Left ventricle myocardium inferior (tissue), 1 donor: ENCODE data around the gene VSIG2. TPM values are rescaled to one million over a fixed set of nuclear protein-coding genes. Genes with fewer than 3 reads are reported as not detected.

Experiments
- DNase-seq: peaks from one replicate; pipeline ENCODE4 v3.0.0-alpha.2; 2020
- H3K27ac ChIP-seq: fragments of 200-600 bp; replicated peaks from 2 replicates; pipeline ENCODE4 v1.8.0; 2021
- H3K27me3 ChIP-seq: fragments of 200-600 bp; 2 replicates; pipeline ENCODE4 v1.8.0; 2021; ENCODE audit warnings: low read depth
- H3K36me3 ChIP-seq: fragments of 200-600 bp; 2 replicates; pipeline ENCODE4 v1.8.0; 2021
- H3K4me1 ChIP-seq: fragments of 200-600 bp; 2 replicates; pipeline ENCODE4 v1.8.0; 2021
- H3K4me3 ChIP-seq: fragments of 200-600 bp; 2 replicates; pipeline ENCODE4 v1.8.0; 2021; ENCODE audit warnings: mild to moderate bottlenecking, moderate library complexity
- H3K9me3 ChIP-seq: fragments of 200-600 bp; replicated peaks from 2 replicates; pipeline ENCODE4 v1.8.0; 2021
- intact Hi-C: fragments of 100-400 bp; cut with micrococcal nuclease; formaldehyde crosslinking; loops from one replicate; pipeline ENCODE4 v1.11.0; 2022
- total RNA-seq: library from RNA; stranded (reverse); fragmentation: NEBNext Ultra II Directional; extraction: Animal tissue kit (Norgen Biotek cat#: 25700); gene quantifications from one replicate; pipeline ENCODE4 v1.2.1, GENCODE V29; 2021
- TF ChIP-seq, protein P1 (sequence below): fragments of 200-600 bp; IDR thresholded peaks from 2 replicates; pipeline ENCODE4 v1.8.0; 2021; ENCODE audit warnings: antibody characterized with exemption, mild to moderate bottlenecking, borderline replicate concordance
- donor health status: DM: no; HTN: yes; CAD: no; lungs with severe emphysema.

VSIG2 gene
- total RNA-seq, 1 donor from 2014 or later, result 1.2 TPM

GRCh38 chr11:124752471-124753102 is 532 bp upstream of the VSIG2 start:
- Histone ChIP-seq H3K4me1 (peaks cover 99% of the 10 kb centered on the region), H3K9me3 (no peaks in the 10 kb centered on the region), H3K27ac (peak overlapping the region; percentile 28), H3K27me3 (peaks cover 88% of the 10 kb centered on the region), H3K36me3 (peaks cover 20% of the 10 kb centered on the region), H3K4me3 (no peak overlapping the region)
- DNase-seq, result no peak
- intact Hi-C loops, result no loop called here
- TF ChIP-seq, protein P1, sequence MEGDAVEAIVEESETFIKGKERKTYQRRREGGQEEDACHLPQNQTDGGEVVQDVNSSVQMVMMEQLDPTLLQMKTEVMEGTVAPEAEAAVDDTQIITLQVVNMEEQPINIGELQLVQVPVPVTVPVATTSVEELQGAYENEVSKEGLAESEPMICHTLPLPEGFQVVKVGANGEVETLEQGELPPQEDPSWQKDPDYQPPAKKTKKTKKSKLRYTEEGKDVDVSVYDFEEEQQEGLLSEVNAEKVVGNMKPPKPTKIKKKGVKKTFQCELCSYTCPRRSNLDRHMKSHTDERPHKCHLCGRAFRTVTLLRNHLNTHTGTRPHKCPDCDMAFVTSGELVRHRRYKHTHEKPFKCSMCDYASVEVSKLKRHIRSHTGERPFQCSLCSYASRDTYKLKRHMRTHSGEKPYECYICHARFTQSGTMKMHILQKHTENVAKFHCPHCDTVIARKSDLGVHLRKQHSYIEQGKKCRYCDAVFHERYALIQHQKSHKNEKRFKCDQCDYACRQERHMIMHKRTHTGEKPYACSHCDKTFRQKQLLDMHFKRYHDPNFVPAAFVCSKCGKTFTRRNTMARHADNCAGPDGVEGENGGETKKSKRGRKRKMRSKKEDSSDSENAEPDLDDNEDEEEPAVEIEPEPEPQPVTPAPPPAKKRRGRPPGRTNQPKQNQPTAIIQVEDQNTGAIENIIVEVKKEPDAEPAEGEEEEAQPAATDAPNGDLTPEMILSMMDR, result no peak

DNA sequence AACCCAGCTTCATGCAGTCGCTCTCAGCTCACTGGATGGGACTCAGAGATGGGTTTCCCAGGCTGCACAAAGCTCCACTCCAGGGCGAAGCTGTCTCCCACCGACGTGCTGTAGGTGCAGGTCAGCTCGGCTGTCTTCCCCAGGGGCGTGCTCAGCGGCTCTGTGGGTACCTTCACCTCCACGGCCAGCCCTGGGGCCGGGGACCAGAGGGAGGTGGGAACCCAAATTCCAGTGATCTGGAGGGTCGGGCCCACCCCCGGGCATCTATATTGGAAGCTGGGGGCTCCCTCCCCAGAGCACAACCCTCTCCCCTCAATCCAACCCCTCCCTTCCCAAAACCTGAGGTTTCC is 689 bp downstream of the VSIG2 start:
- no peak for DNase-seq
- Histone ChIP-seq H3K27ac (no peak overlapping the region), H3K27me3 (peaks cover 88% of the 10 kb centered on the region), H3K9me3 (no peaks in the 10 kb centered on the region), H3K4me3 (no peak overlapping the region), H3K4me1 (peaks cover 99% of the 10 kb centered on the region), H3K36me3 (peaks cover 20% of the 10 kb centered on the region)
- intact Hi-C loops, result no loop called here
- TF ChIP-seq, protein P1, result no peak

- H3K4me1 ChIP-seq, result peaks cover 95% of the 10 kb centered on the region
These were observed 2.1 kb downstream of the VSIG2 start for GRCh38 chr11:124749912-124750311.

DNA sequence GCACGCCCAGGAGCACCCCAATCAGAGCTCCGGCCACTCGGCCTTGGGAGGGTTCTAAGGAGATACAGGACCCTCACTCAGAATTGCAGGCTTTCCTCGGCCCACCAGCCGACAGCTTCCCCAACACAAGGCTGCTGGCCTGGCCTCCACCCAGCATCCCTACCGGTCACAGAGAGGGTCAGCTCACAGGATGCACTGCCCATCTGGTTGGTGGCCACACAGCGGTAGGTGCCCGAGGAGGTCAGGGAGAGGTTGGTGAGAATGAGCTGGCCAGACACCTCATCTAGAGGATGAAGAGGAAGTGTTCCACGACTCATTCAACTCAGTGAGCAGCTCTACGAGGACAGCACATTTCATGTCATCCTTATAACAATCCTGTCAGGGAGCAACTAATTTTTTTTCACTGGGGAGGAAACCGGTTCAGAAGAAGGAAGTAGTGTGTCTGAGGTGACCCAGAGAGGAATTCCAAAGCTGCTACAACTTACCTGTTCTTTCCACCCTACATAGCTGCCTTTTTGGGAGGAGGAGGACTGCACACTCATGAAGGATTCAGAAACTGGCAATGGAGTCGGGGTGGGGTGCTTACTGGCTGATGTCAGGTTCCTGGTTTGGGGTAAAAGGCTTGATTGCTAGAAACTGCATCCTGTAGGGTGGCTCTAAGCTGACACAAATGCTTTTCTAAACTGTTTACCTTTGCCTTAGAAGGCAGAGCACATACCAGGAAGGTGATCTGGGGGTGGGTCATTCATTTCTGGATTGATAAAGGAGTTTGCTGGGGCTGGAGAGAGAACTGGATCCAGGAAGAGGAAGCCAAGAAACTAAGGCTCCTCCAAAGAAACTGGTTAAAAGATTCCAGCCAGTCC is 3.3 kb downstream of the VSIG2 start:
- Histone ChIP-seq H3K4me1 (peaks cover 83% of the 10 kb centered on the region), H3K27ac (peak overlapping the region; percentile 78)

More at GRCh38 chr11:124749912-124750311, 2.1 kb downstream of the VSIG2 start:
- H3K9me3 ChIP-seq, result no peaks in the 10 kb centered on the region
- peaks cover 94% of the 10 kb centered on the region for H3K27me3 ChIP-seq
- H3K36me3 ChIP-seq, result peaks cover 20% of the 10 kb centered on the region
- H3K27ac ChIP-seq, result no peak overlapping the region
- no peak for DNase-seq
- TF ChIP-seq, protein P1, result no peak
- intact Hi-C loops, result no loop called here
- H3K4me3 ChIP-seq, result no peak overlapping the region

DNA sequence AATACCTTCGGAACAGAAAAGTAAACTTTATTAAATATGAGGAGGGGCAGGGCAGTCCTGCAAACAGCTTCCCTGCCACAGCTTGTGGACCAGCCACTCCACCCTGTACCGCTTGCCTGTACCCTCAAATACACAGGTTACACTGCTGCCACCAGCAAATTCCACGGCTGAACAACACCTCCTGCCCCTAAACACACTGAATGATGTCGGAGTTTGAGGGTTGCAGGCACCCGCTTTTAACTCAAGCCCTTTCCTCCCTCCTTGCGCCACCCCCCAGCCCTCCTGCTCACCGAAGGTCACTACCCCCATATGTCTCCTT is 4.0 kb downstream of the VSIG2 start:
- Histone ChIP-seq H3K4me1 (peaks cover 76% of the 10 kb centered on the region), H3K27ac (peak overlapping the region; percentile 78), H3K9me3 (no peaks in the 10 kb centered on the region), H3K4me3 (no peak overlapping the region), H3K36me3 (peaks cover 11% of the 10 kb centered on the region), H3K27me3 (peaks cover 100% of the 10 kb centered on the region)
- DNase-seq, result no peak
- TF ChIP-seq, protein P1, result no peak
- intact Hi-C loops, result no loop called here

More for the DNA sequence above, 3.3 kb downstream of the VSIG2 start:
- intact Hi-C loops, result no loop called here
- TF ChIP-seq, protein P1, result no peak
- peaks cover 17% of the 10 kb centered on the region for H3K36me3 ChIP-seq
- H3K9me3 ChIP-seq, result no peaks in the 10 kb centered on the region
- DNase-seq, result no peak
- H3K27me3 ChIP-seq, result peaks cover 100% of the 10 kb centered on the region
- H3K4me3 ChIP-seq, result no peak overlapping the region
